Upper lobe of right lung (tissue), 1 donor: ENCODE data around the gene NCOA7. TPM values are rescaled to one million over a fixed set of nuclear protein-coding genes. Genes with fewer than 3 reads are reported as not detected.

Experiments
- ATAC-seq: fragments of 200-7000 bp; cut with Tn5 transposase; one replicate; pipeline ENCODE4 v1.9.1; 2020; ENCODE audit warnings: mild to moderate bottlenecking, moderate library complexity
- DNase-seq: peaks from one replicate; pipeline ENCODE4 v3.0.0-alpha.2; 2020
- H3K27ac ChIP-seq: fragments of 200-600 bp; one replicate; pipeline ENCODE4 v1.8.0; 2022
- H3K27me3 ChIP-seq: fragments of 200-600 bp; one replicate; pipeline ENCODE4 v1.8.0; 2022; ENCODE audit warnings: mild to moderate bottlenecking
- H3K36me3 ChIP-seq: fragments of 200-600 bp; one replicate; pipeline ENCODE4 v1.8.0; 2022
- H3K4me1 ChIP-seq: fragments of 200-600 bp; one replicate; pipeline ENCODE4 v1.8.0; 2022
- H3K4me3 ChIP-seq: fragments of 200-600 bp; one replicate; pipeline ENCODE4 v1.8.0; 2022; ENCODE audit warnings: mild to moderate bottlenecking
- H3K9me3 ChIP-seq: fragments of 200-600 bp; one replicate; pipeline ENCODE4 v1.8.0; 2022
- intact Hi-C: fragments of 100-400 bp; cut with DNase I; formaldehyde crosslinking; loops from one replicate; pipeline ENCODE4 v1.11.0; 2022
- total RNA-seq: library from RNA; stranded (reverse); fragmentation: NEBNext Ultra II Directional; extraction: Animal tissue kit (Norgen Biotek cat#: 25700); gene quantifications from one replicate; pipeline ENCODE4 v1.2.1, GENCODE V29; 2021
- TF ChIP-seq, protein P1 (sequence below): fragments of 200-600 bp; IDR thresholded peaks from one replicate; pipeline ENCODE4 v1.8.0; 2022; ENCODE audit warnings: antibody characterized with exemption
- donor health status: DM: no; HTN: yes; CAD: no; lungs with severe emphysema.

The NCOA7 gene
- total RNA-seq, 1 donor from 2014 or later = 80.8 TPM

GRCh38 chr6:125818772-125819260, 28.1 kb downstream of the NCOA7 start:
- Histone ChIP-seq H3K27me3 (no peaks in the 10 kb centered on the region), H3K36me3 (peaks cover 6% of the 10 kb centered on the region), H3K27ac (peak overlapping the region; percentile 24), H3K9me3 (no peaks in the 10 kb centered on the region), H3K4me1 (peaks cover 56% of the 10 kb centered on the region), H3K4me3 (no peak overlapping the region)
- DNase-seq = no peak
- TF ChIP-seq, protein P1, sequence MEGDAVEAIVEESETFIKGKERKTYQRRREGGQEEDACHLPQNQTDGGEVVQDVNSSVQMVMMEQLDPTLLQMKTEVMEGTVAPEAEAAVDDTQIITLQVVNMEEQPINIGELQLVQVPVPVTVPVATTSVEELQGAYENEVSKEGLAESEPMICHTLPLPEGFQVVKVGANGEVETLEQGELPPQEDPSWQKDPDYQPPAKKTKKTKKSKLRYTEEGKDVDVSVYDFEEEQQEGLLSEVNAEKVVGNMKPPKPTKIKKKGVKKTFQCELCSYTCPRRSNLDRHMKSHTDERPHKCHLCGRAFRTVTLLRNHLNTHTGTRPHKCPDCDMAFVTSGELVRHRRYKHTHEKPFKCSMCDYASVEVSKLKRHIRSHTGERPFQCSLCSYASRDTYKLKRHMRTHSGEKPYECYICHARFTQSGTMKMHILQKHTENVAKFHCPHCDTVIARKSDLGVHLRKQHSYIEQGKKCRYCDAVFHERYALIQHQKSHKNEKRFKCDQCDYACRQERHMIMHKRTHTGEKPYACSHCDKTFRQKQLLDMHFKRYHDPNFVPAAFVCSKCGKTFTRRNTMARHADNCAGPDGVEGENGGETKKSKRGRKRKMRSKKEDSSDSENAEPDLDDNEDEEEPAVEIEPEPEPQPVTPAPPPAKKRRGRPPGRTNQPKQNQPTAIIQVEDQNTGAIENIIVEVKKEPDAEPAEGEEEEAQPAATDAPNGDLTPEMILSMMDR = no peak
- ATAC-seq = peak; percentile 67
- intact Hi-C loops = no loop called here

GRCh38 chr6:125819535-125820326, 29.0 kb downstream of the NCOA7 start:
- DNase-seq (no peak), ATAC-seq (peak; percentile 60)
- peak overlapping the region; percentile 24 for H3K27ac ChIP-seq
- H3K4me3 ChIP-seq = no peak overlapping the region
- peaks cover 6% of the 10 kb centered on the region for H3K36me3 ChIP-seq
- TF ChIP-seq, protein P1 = no peak
- no peaks in the 10 kb centered on the region for H3K27me3 ChIP-seq
- peaks cover 50% of the 10 kb centered on the region for H3K4me1 ChIP-seq
- no peaks in the 10 kb centered on the region for H3K9me3 ChIP-seq
- intact Hi-C loops = no loop called here

GRCh38 chr6:125821825-125822281, 31.1 kb downstream of the NCOA7 start:
- Histone ChIP-seq H3K4me1 (peaks cover 37% of the 10 kb centered on the region), H3K27ac (no peak overlapping the region)
- peak; percentile 57 for ATAC-seq

DNA sequence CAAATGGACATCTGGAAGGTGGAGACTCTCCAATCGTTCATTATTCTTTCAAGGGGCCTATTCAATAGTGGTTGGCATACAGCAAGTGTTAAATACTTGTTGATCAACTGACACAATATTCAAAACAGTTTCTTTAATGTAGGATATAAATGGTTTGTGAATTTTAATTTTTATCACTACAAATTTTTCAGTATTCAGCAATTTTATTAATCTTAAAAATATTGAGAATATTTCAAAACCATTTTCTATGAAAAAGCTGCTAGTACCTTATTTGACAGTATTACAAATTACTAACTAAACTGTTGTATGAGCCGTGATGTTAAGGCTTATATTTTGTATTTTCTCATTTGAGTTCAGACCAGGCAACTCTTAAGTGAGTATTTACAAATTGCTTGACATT, 32.4 kb downstream of the NCOA7 start:
- ATAC-seq = no peak
- no peaks in the 10 kb centered on the region for H3K27me3 ChIP-seq
- intact Hi-C loops = no loop called here
- peaks cover 42% of the 10 kb centered on the region for H3K4me1 ChIP-seq
- H3K4me3 ChIP-seq = no peak overlapping the region
- H3K9me3 ChIP-seq = no peaks in the 10 kb centered on the region
- peaks cover 6% of the 10 kb centered on the region for H3K36me3 ChIP-seq
- TF ChIP-seq, protein P1 = no peak
- H3K27ac ChIP-seq = no peak overlapping the region
- no peak for DNase-seq

More at GRCh38 chr6:125821825-125822281, 31.1 kb downstream of the NCOA7 start:
- Histone ChIP-seq H3K27me3 (no peaks in the 10 kb centered on the region), H3K4me3 (no peak overlapping the region), H3K36me3 (peaks cover 6% of the 10 kb centered on the region), H3K9me3 (no peaks in the 10 kb centered on the region)
- intact Hi-C loops = no loop called here
- no peak for DNase-seq
- TF ChIP-seq, protein P1 = no peak

DNA sequence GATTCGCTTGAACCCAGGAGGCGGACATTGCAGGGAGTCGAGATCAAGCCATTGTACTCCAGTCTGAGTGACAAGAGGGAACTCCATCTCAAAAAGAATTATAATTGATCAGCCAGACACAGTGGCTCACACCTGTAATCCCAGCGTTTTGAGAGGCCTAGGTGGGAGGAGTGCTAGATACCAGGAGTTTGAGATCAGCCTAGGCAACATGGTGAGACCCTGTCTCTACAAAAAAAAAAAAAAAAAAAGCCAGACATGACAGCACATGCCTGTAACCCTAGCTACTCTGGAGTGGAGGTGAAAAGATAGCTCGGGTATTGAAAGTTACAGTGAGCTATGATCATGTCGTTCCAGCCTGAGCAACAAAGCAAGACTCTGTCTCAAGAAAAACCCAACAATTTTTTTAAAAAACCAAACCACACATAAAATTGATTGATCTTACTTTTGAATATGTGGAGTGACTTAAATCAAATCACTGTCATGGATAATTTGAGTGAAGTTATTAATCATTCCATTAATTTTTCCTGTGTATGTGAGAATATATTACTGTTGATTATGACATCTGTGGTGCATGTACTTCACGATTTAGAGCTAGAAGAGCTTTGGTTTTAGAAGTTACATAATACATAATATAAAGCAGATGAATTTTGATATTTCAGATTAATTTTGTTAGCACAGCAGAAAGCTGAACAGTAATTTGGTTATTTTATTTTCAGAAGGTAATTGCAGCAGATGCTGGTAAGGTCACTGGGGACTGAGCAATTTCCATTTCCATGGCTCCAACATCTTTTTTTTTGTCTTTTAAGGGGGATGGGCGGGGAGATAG, 34.4 kb downstream of the NCOA7 start:
- peaks cover 6% of the 10 kb centered on the region for H3K36me3 ChIP-seq
- H3K4me1 ChIP-seq = peaks cover 29% of the 10 kb centered on the region
- H3K27ac ChIP-seq = no peak overlapping the region
- DNase-seq = no peak
- TF ChIP-seq, protein P1 = no peak
- no peaks in the 10 kb centered on the region for H3K27me3 ChIP-seq
- no peak overlapping the region for H3K4me3 ChIP-seq
- ATAC-seq = no peak
- intact Hi-C loops = no loop called here
- no peaks in the 10 kb centered on the region for H3K9me3 ChIP-seq
